NCI-H748 (cell line): ENCODE results near the gene CD81.
A peak's percentile ranks its signal among the peaks of the same experiment; 100 is the strongest.

ENCODE experiments used
- DNase-seq: peaks from one replicate; lab custom pipeline; 2025; ENCODE audit not compliant: unreplicated experiment; lab: John Stamatoyannopoulos, UW

Gene CD81

GRCh38 chr11:2401436-2401984 lies 24.4 kb downstream of the CD81 start:
- no peak for DNase-seq

GRCh38 chr11:2402106-2402505 lies 25.0 kb downstream of the CD81 start:
- DNase-seq = no peak

DNA sequence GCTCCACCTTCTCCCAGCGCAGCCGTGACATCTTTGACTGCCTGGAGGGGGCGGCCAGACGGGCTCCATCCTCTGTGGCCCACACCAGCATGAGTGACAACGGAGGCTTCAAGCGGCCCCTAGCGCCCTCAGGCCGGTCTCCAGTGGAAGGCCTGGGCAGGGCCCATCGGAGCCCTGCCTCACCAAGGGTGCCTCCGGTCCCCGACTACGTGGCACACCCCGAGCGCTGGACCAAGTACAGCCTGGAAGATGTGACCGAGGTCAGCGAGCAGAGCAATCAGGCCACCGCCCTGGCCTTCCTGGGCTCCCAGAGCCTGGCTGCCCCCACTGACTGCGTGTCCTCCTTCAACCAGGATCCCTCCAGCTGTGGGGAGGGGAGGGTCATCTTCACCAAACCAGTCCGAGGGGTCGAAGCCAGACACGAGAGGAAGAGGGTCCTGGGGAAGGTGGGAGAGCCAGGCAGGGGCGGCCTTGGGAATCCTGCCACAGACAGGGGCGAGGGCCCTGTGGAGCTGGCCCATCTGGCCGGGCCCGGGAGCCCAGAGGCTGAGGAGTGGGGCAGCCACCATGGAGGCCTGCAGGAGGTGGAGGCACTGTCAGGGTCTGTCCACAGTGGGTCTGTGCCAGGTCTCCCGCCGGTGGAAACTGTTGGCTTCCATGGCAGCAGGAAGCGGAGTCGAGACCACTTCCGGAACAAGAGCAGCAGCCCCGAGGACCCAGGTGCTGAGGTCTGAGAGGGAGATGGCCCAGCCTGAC lies 26.0 kb downstream of the CD81 start:
- no peak for DNase-seq

- DNase-seq = no peak
These were observed 27.7 kb downstream of the CD81 start for GRCh38 chr11:2404735-2405196.

DNA sequence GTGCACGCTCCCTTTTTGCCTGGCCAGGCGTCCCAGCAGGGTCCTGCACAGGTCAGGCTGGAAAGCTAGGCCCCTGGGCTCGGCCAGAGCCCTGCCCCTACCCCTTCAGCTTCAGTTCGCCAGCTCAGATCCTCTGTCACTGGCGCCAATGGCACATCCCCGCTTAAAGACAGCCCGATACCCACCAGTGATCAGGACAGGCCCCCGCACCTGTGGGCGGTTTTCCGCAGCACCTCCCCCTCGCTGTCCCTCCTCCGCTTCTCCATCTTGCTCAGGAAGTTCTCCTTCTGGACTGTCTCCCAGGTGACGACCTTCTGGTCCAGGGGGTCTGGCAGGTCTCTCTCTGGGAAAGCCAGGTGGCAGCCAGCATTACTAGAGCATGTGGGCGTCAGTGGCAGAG lies 29.3 kb downstream of the CD81 start:
- DNase-seq = no peak

DNA sequence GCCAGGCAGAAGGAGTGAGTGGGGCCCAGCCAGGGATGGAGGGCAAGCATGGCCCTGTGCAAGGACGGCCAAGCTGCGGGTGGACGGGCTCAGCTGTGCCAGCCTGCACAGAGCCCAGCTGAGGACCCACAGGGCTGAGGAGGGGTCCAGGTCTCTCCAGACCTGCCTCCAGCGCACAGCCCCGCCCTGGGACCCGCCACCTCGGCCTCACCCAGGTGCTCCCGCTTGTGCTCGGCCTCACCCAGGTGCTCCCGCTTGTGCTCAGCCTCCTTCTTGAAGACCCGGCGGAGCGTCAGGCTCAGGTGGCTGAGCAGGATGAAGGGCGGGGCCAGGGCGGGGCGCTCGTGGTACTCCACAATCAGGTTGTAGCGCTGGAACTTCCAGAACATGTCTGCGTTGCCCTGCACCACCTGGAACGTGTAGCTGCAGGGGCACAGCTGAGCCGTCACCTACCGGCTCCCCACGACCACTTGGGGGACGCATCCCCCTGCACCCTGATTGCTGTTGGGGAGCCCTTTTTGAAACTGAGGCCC lies 29.8 kb downstream of the CD81 start:
- DNase-seq = peak; percentile 19

- no peak for DNase-seq
These were observed 31.6 kb downstream of the CD81 start for GRCh38 chr11:2408671-2409070.

GRCh38 chr11:2409126-2409525 lies 32.0 kb downstream of the CD81 start:
- DNase-seq = no peak

GRCh38 chr11:2409611-2410468 lies 32.7 kb downstream of the CD81 start:
- DNase-seq = no peak

DNA sequence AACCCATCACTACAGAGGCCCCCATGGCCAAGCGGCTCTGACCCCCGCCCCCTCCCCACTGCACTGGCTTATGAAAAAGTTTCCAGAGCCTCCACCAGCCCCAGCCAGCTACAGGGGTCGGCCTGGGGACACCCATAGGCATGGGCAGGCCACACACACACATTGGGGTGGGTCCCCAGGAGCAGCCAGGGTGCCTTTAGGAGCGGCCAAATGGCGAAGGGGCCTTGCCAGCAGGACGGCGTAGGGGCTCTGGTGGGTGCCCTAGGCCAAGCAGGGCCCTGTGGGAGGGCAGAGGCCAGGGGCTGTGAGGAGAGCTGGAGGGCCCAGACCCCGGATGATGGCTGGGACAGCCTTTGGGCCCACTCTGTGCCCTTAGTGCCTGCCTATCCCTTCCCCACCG lies 33.5 kb downstream of the CD81 start:
- DNase-seq = no peak

DNA sequence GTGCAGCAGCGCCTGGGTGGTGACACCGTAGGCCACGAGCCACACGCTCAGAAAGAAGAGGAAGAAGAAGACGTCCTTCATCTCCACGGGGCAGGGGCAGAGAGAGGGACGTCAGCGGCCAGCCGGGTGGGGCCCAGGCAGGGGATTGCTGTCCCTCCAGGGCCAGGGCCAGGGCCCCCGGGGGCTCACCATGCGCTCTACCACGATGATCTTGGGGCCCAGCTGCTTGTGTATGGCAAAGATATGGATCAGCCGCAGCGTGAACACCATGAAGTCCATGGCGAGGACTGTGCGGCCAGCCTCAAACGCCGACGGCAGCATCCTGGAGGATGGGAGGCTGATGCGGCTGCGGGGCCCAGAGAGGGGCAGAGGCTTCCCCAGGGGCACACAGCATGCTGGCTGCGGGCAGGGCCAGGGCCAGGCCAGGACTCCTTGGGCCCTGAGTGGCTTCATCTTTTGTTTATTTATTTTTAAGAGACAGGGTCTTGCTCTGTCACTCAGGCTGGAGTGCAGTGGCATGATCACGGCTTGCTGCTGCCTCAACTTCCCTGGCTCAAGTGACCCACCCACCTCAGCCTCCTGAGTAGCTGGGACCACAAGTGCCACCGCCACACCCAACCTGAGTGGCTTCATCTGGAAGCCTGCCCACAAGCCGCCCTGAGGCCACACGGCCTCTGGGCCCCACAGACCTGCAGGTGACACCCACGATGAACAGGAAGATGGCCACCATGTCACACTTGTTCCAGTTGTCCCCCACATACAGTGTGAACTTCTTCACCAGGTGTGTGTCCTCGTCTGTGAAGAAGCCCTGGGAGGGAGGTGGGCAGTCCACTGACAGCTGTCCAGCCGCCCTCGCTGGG lies 34.6 kb downstream of the CD81 start:
- DNase-seq = no peak

DNA sequence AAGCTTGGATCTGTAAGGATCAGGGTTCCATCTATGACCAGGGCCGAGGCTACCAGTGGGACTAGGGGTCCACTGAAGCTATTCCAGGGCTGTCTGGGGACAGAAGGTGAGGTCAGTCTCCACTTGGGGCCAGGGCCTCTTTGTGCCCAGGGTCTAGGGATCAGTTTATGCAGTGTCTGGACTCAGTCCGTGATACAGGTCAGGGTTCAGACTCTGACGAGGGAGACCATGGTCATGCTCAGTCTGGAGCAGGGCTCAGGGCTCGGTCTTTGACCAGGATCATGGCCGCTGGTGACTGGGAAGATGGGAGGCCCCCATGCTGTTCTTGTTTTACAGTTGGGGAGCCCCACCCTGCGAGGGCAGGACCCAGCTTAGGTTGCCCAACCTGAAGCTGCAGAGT lies 35.2 kb downstream of the CD81 start:
- DNase-seq = no peak

- DNase-seq = peak; percentile 16
These were observed 36.9 kb downstream of the CD81 start for GRCh38 chr11:2413742-2414579.

- DNase-seq = no peak
These were observed 37.5 kb downstream of the CD81 start for GRCh38 chr11:2414616-2415015.

DNA sequence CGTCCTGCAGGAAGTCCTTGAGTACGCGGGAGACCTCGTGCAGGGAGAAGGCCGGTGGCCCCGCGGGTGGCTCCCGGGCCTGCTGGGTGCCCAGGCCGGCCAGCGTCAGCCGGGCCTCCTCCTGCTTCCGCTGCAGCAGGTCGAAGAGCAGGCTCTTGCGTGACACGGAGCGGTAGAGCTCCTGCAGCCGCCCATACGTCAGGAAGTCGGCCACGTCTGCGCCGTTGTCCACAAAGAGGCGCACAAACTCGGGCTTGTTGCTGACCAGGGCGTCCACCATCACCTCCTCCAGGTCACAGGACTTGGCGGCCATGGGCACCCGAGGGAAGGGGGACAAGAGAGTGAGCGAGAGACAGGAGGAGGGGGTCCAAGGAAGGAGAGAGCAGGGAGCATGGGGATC lies 38.1 kb downstream of the CD81 start:
- no peak for DNase-seq

- no peak for DNase-seq
These were observed 38.7 kb downstream of the CD81 start for GRCh38 chr11:2415601-2416380.

DNA sequence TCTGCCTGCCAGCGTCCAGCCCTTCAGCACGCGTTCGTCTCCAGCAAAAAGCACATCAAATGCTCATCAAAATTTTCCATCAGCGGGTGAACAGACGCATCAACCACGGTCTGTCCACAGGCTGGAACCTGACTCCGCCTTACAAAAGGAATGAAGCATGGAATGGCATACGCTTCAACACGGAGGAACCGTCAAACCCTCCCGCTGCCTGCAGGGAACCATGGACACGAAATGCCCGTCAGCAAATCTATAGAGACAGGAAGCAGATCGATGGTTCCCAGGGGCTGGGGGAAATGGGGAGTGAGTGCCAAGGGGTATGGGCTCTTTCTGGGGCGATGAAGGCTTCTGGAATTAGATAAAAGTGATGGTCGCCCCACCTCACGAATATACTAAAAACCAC lies 39.7 kb downstream of the CD81 start:
- DNase-seq = peak; percentile 15

GRCh38 chr11:2417856-2418692 lies 41.0 kb downstream of the CD81 start:
- no peak for DNase-seq
